ENCODE results near the gene CBY3. TPM values are rescaled to one million over a fixed set of nuclear protein-coding genes. Genes with fewer than 3 reads are reported as not detected.

Gene CBY3
- total and polyA plus RNA-seq, 2 of the 13 experiments (the other 11 are each of a cell fraction or from before 2014, with no cell fraction given) = not detected

DNA sequence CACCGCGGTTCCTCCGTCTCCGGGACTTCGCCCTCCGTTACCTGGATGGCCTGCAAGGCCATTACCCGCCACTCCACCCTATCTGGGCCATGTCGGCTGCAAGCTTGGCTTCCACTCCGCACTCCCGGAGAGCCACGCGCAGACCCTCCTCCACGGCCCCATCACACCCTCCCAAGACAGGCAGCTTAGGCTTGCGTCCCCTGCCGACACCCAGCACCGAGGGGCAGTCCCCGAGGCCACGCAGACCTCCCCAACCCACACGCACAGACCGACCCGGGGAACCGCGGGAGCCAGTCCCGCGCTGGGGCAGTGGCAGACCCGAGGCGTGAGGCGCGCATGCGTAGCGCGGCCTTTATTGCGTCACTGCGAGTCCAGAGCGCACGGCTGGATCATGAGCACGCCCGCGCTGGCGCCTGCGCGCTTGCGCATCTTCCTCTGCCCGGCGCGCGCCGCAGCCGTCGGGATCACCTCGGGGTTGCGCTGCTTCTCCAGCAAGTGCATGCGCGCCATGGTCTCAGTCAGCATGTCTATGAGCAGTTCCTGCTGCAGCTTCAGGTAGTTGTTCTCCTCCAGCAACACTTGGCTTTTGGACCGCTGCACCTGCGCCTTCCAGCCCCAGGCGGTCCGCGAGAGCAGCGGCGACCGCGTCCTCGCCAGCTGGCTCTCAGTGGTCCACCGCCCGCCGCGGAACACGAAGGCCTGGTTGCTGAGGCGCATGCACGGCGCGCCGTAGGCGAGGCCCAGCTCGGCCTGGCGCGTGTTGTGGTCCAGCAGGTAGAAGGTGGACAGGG, 2.4 kb downstream of the CBY3 start (continued):
- TF ChIP-seq, protein P1, sequence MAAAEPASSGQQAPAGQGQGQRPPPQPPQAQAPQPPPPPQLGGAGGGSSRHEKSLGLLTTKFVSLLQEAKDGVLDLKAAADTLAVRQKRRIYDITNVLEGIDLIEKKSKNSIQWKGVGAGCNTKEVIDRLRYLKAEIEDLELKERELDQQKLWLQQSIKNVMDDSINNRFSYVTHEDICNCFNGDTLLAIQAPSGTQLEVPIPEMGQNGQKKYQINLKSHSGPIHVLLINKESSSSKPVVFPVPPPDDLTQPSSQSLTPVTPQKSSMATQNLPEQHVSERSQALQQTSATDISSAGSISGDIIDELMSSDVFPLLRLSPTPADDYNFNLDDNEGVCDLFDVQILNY (CRISPR knock-in tag; conservative IDR thresholded peaks at IDR 0.05) = no peak
- TF ChIP-seq GABPB1 (CRISPR knock-in tag; IDR thresholded peaks at IDR 0.05) (peak; percentile 79), SOX6 (IDR thresholded peaks at IDR 0.05) (no peak), SOX6 (CRISPR knock-in tag; IDR thresholded peaks at IDR 0.05) (peak; percentile 54), ELF1 (CRISPR knock-in tag; IDR thresholded peaks at IDR 0.05) (peak; percentile 51; the same call in 1 of the 2 replicates), FOXO1 (CRISPR knock-in tag; IDR thresholded peaks at IDR 0.05) (peak; percentile 28), ZNF234 (CRISPR knock-in tag; conservative IDR thresholded peaks at IDR 0.05) (peak; percentile 83; the same call in 1 of the 2 replicates), CHD2 (IDR thresholded peaks at IDR 0.05; ENCODE audit: low read depth, low read length) (no peak), ZKSCAN1 (IDR thresholded peaks at IDR 0.05; ENCODE audit: low read length) (no peak), ZBTB46 (CRISPR knock-in tag; IDR thresholded peaks at IDR 0.05; ENCODE audit: borderline replicate concordance) (no peak), RNF219 (CRISPR knock-in tag; IDR thresholded peaks at IDR 0.05) (no peak), SP2 (CRISPR knock-in tag; IDR thresholded peaks at IDR 0.05) (peak; percentile 44; the same call in 1 of the 2 replicates), HOXA7 (CRISPR knock-in tag; IDR thresholded peaks at IDR 0.05) (0 out of 2 replicates have a peak, but pooled peaks have one; percentile 38), ZNF766 (CRISPR knock-in tag; IDR thresholded peaks at IDR 0.05; ENCODE audit: borderline replicate concordance) (peak; percentile 66; the same call in 1 of the 2 replicates), ZNF747 (CRISPR knock-in tag; IDR thresholded peaks at IDR 0.05; ENCODE audit: borderline replicate concordance) (peak; percentile 92), ZNF629 (CRISPR knock-in tag; conservative IDR thresholded peaks at IDR 0.05) (no peak)
- TF ChIP-seq, protein P2, sequence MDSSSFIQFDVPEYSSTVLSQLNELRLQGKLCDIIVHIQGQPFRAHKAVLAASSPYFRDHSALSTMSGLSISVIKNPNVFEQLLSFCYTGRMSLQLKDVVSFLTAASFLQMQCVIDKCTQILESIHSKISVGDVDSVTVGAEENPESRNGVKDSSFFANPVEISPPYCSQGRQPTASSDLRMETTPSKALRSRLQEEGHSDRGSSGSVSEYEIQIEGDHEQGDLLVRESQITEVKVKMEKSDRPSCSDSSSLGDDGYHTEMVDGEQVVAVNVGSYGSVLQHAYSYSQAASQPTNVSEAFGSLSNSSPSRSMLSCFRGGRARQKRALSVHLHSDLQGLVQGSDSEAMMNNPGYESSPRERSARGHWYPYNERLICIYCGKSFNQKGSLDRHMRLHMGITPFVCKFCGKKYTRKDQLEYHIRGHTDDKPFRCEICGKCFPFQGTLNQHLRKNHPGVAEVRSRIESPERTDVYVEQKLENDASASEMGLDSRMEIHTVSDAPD (CRISPR knock-in tag; IDR thresholded peaks at IDR 0.05) = no peak
- TF ChIP-seq, protein P3, sequence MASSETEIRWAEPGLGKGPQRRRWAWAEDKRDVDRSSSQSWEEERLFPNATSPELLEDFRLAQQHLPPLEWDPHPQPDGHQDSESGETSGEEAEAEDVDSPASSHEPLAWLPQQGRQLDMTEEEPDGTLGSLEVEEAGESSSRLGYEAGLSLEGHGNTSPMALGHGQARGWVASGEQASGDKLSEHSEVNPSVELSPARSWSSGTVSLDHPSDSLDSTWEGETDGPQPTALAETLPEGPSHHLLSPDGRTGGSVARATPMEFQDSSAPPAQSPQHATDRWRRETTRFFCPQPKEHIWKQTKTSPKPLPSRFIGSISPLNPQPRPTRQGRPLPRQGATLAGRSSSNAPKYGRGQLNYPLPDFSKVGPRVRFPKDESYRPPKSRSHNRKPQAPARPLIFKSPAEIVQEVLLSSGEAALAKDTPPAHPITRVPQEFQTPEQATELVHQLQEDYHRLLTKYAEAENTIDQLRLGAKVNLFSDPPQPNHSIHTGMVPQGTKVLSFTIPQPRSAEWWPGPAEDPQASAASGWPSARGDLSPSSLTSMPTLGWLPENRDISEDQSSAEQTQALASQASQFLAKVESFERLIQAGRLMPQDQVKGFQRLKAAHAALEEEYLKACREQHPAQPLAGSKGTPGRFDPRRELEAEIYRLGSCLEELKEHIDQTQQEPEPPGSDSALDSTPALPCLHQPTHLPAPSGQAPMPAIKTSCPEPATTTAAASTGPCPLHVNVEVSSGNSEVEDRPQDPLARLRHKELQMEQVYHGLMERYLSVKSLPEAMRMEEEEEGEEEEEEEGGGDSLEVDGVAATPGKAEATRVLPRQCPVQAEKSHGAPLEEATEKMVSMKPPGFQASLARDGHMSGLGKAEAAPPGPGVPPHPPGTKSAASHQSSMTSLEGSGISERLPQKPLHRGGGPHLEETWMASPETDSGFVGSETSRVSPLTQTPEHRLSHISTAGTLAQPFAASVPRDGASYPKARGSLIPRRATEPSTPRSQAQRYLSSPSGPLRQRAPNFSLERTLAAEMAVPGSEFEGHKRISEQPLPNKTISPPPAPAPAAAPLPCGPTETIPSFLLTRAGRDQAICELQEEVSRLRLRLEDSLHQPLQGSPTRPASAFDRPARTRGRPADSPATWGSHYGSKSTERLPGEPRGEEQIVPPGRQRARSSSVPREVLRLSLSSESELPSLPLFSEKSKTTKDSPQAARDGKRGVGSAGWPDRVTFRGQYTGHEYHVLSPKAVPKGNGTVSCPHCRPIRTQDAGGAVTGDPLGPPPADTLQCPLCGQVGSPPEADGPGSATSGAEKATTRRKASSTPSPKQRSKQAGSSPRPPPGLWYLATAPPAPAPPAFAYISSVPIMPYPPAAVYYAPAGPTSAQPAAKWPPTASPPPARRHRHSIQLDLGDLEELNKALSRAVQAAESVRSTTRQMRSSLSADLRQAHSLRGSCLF (CRISPR knock-in tag; IDR thresholded peaks at IDR 0.05; ENCODE audit: borderline replicate concordance) = no peak

Data from HepG2 (cell line).